Stomach (tissue), 19 donors: Measurements from ENCODE around the gene TNFRSF1B. TPM values are rescaled to one million over a fixed set of nuclear protein-coding genes. Genes with fewer than 3 reads are reported as not detected.
A peak's percentile ranks its signal among the peaks of the same experiment; 100 is the strongest.

Experiments
- DNase-seq, 2 donors: peaks; one replicate each; pipeline versions ENCODE4 v3.0.0 to v3.0.0-alpha.2; 2013 to 2019
- H3K27ac ChIP-seq, 5 donors: fragments of 200-600 bp in 4 of 5; sonication (generic) in 4 of 5; one replicate each; pipeline ENCODE4 v1.5.1; 2013 to 2019; ENCODE audit warnings: mild to moderate bottlenecking in 1 of 5, moderate library complexity in 1 of 5
- H3K27me3 ChIP-seq, 3 donors: fragments of 200-600 bp; sonication (generic); one replicate each; pipeline ENCODE4 v1.5.1; 2017 to 2019; ENCODE audit warnings: mixed run types in 1 of 3
- H3K36me3 ChIP-seq, 4 donors: fragments of 200-600 bp; sonication (generic); 1 replicate in 3 of 4; 2 replicates in 1 of 4; pipeline ENCODE4 v1.5.1; 2016 to 2019
- H3K4me1 ChIP-seq, 4 donors: fragments of 200-600 bp; sonication (generic); one replicate each; pipeline ENCODE4 v1.5.1; 2016 to 2019
- H3K4me3 ChIP-seq, 4 donors: fragments of 200-600 bp; sonication (generic) in 3 of 4; one replicate each; pipeline ENCODE4 v1.5.1; 2016 to 2019; ENCODE audit warnings: mild to moderate bottlenecking in 1 of 4
- H3K9me3 ChIP-seq, 4 donors: fragments of 200-600 bp; sonication (generic); one replicate each; pipeline ENCODE4 v1.5.1; 2016 to 2019
- EP300 ChIP-seq: sonication (generic); formaldehyde crosslinking; IDR thresholded peaks from one replicate; pipeline ENCODE4 v1.6.1; 2017; ENCODE audit warnings: antibody characterized with exemption
- POLR2A ChIP-seq, 4 donors: fragments of 450-650 bp; IDR thresholded peaks; one replicate each; pipeline ENCODE4 v1.6.1; 2016; ENCODE audit warnings: antibody characterized with exemption in 4 of 4, control low read depth in 2 of 4, mild to moderate bottlenecking in 1 of 4, moderate library complexity in 1 of 4
- POLR2AphosphoS5 ChIP-seq, 3 donors: sonication (generic); formaldehyde crosslinking; IDR thresholded peaks; one replicate each; pipeline ENCODE4 v1.6.1; 2016; ENCODE audit warnings: antibody characterized with exemption in 3 of 3
- WGBS, 5 donors: extraction: QIAGEN DNeasy Blood & Tissue Kit in 3 of 5; methylation state at CpG; one replicate each; pipeline versions ENCODE4 v1.1.5 to v1.1.7; 2013 to 2018; 5-methylcytosine and 5-hydroxymethylcytosine counted together
- intact Hi-C: fragments of 100-400 bp; cut with DNase I; formaldehyde crosslinking; loops from one replicate; pipeline ENCODE4 v1.15.1; 2023; ENCODE audit warnings: low total_unique reads
- long read RNA-seq, 10 donors: transcript quantifications; one replicate each; lab custom pipeline, GENCODE V29; 2026
- polyA plus RNA-seq, 3 donors: library from polyadenylated mRNA; stranded (reverse); fragments of 200-250 nt; gene quantifications; one replicate each; pipeline ENCODE4 v1.2.3, GENCODE V29; 2013
- total RNA-seq, 5 donors: library from RNA; depleted of rRNA; stranded (reverse); fragments of >200 nt; gene quantifications; one replicate each; pipeline versions ENCODE4 v1.1.0 to v1.2.3, GENCODE V29; 2014 to 2016
- TF ChIP-seq, protein P1 (sequence below), 7 experiments: fragments of 450-650 bp in 4 of 7; fragments of 200-600 bp in 3 of 7; sonication (generic) in 3 of 7; IDR thresholded peaks; one replicate each; pipeline ENCODE4 v1.5.1; 2016 to 2019; ENCODE audit warnings: antibody characterized with exemption in 7 of 7, control low read depth in 2 of 7, mild to moderate bottlenecking in 1 of 7
- donor health status: healthy with polysubstance abuse.
- donor health status: Bipolar disorder and iron deficiency.
- donor health status: healthy.

The TNFRSF1B gene
- 10 to 100 TPM in 4 of 5 donors, 1 to 10 TPM in 1; 7.1 to 24.3 (median 14.9) TPM for total RNA-seq
- polyA plus RNA-seq, result 1 to 10 TPM; 5.4 to 8.4 (median 7.8) TPM
- long read RNA-seq, donor 1, partial matches to known transcripts, result 0 of 1 reads
- long read RNA-seq, donor 1, other reads (novel, unspliced or antisense), result 0 of 1 reads
- long read RNA-seq, donor 2, partial matches to known transcripts, result 6 of 9 reads
- long read RNA-seq, donor 2, other reads (novel, unspliced or antisense), result 0 of 9 reads
- long read RNA-seq, donor 3, result 0 reads
- long read RNA-seq, donor 4, result 0 reads
- long read RNA-seq, donor 5, partial matches to known transcripts, result 0 of 1 reads
- long read RNA-seq, donor 5, other reads (novel, unspliced or antisense), result 0 of 1 reads
- long read RNA-seq, donor 6, result 0 reads
- long read RNA-seq, donor 7, partial matches to known transcripts, result 6 of 6 reads
- long read RNA-seq, donor 7, other reads (novel, unspliced or antisense), result 0 of 6 reads
- long read RNA-seq, donor 8, partial matches to known transcripts, result 0 of 1 reads
- long read RNA-seq, donor 8, other reads (novel, unspliced or antisense), result 0 of 1 reads
- long read RNA-seq, donor 9, partial matches to known transcripts, result 6 of 7 reads
- long read RNA-seq, donor 9, other reads (novel, unspliced or antisense), result 0 of 7 reads
- long read RNA-seq, donor 10, partial matches to known transcripts, result 0 of 1 reads
- long read RNA-seq, donor 10, other reads (novel, unspliced or antisense), result 0 of 1 reads

DNA sequence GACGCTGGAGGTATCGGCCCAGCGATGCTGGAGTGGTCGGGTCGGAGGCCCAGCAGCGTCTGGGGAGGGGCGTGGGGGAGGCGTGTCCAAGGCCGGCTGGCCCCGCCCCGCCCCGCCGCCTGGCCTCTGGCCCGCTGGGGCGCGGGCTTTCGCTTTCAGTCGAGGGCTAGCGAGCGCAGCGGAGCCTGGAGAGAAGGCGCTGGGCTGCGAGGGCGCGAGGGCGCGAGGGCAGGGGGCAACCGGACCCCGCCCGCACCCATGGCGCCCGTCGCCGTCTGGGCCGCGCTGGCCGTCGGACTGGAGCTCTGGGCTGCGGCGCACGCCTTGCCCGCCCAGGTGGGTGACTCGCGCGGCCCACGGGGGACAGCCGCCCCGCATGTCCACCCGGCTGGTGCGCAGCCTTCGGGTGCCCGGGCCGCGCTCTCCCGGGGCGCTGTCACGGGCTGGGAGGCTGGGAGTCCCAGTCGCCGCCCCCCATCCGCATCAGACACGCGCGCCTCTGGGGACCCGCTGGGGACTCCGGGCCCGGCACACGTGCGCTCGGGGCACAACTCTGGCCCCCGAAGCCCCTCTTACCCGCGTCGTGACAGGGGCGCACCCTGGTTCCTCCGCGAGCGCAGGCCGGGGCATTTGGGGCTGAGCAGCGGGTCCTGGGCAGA is at the start of gene TNFRSF1B:
Gene TNFRSF1B, plus strand, starts transcription at position 158 of the 659 bp plus-strand sequence. Its CDS starts 101 bp downstream, at position 259.
- WGBS, 5 donors, result 1 to 4% (median 2%) methylated on average over 34 to 79 of the region's 79 CpGs
- Histone ChIP-seq H3K4me1 (peaks cover 24 to 87% (median 63%) of the 10 kb centered on the region in 4 donors), H3K9me3 (no peaks in the 10 kb centered on the region), H3K27ac (peak within 1 kb of the TSS; percentile 74 to 93 (median 88)), H3K27me3 (peaks cover 0 to 7% (median 0%) of the 10 kb centered on the region in 3 donors), H3K36me3 (peaks cover 0 to 5% (median 0%) of the 10 kb centered on the region in 4 donors), H3K4me3 (peak within 1 kb of the TSS; percentile 71 to 93 (median 86))
- intact Hi-C loops, result no loop called here
- TF ChIP-seq EP300 (no peak), POLR2A (IDR thresholded peaks at IDR 0.05) (peak in 1 of 4 donors; percentile 22), POLR2AphosphoS5 (IDR thresholded peaks at IDR 0.05) (peak; percentile 71 to 96 (median 95))
- TF ChIP-seq, protein P1, sequence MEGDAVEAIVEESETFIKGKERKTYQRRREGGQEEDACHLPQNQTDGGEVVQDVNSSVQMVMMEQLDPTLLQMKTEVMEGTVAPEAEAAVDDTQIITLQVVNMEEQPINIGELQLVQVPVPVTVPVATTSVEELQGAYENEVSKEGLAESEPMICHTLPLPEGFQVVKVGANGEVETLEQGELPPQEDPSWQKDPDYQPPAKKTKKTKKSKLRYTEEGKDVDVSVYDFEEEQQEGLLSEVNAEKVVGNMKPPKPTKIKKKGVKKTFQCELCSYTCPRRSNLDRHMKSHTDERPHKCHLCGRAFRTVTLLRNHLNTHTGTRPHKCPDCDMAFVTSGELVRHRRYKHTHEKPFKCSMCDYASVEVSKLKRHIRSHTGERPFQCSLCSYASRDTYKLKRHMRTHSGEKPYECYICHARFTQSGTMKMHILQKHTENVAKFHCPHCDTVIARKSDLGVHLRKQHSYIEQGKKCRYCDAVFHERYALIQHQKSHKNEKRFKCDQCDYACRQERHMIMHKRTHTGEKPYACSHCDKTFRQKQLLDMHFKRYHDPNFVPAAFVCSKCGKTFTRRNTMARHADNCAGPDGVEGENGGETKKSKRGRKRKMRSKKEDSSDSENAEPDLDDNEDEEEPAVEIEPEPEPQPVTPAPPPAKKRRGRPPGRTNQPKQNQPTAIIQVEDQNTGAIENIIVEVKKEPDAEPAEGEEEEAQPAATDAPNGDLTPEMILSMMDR (IDR thresholded peaks at IDR 0.05), result no peak
- peak; percentile 81 to 88 for DNase-seq

- H3K27me3 ChIP-seq, result peaks cover 0 to 3% (median 0%) of the 10 kb centered on the region in 3 donors
- TF ChIP-seq EP300 (peak; percentile 33), POLR2AphosphoS5 (IDR thresholded peaks at IDR 0.05) (peak; percentile 53 to 86 (median 82)), POLR2A (IDR thresholded peaks at IDR 0.05) (no peak)
- TF ChIP-seq, protein P1 (IDR thresholded peaks at IDR 0.05), result no peak
- peak in 1 of 2 donors; percentile 76 for DNase-seq
- no peaks in the 10 kb centered on the region for H3K9me3 ChIP-seq
- WGBS, 5 donors, result 42 to 60% (median 50%) methylated on average over 12 of the region's 12 CpGs
- no peaks in the 10 kb centered on the region for H3K36me3 ChIP-seq
- intact Hi-C loops, result loop anchor here (2.0 kb wide), 1 partner anchor 87 kb away; no protein-coding TSS in a partner anchor
- peak overlapping the region in 2 of 5 donors; percentile 44 to 80 for H3K27ac ChIP-seq
- H3K4me1 ChIP-seq, result peaks cover 7 to 22% (median 16%) of the 10 kb centered on the region in 4 donors
- no peak overlapping the region for H3K4me3 ChIP-seq
Measured at GRCh38 chr1:12121212-12122003, 45.4 kb upstream of the TNFRSF1B start.

- intact Hi-C loops, result loop anchor here (2.0 kb wide), 1 partner anchor 86 kb away; no protein-coding TSS in a partner anchor
- H3K27ac ChIP-seq, result peak overlapping the region in 1 of 5 donors; percentile 80
- no peak overlapping the region for H3K4me3 ChIP-seq
- no peaks in the 10 kb centered on the region for H3K36me3 ChIP-seq
- TF ChIP-seq EP300 (no peak), POLR2AphosphoS5 (IDR thresholded peaks at IDR 0.05) (no peak), POLR2A (IDR thresholded peaks at IDR 0.05) (no peak)
- TF ChIP-seq, protein P1 (IDR thresholded peaks at IDR 0.05), result no peak
- DNase-seq, result no peak
- H3K4me1 ChIP-seq, result peaks cover 7 to 22% (median 20%) of the 10 kb centered on the region in 4 donors
- H3K27me3 ChIP-seq, result peaks cover 0 to 3% (median 0%) of the 10 kb centered on the region in 3 donors
- H3K9me3 ChIP-seq, result no peaks in the 10 kb centered on the region
- 44 to 70% (median 58%) methylated on average over 8 of the region's 8 CpGs for WGBS, 5 donors
Measured at GRCh38 chr1:12123172-12123571, 43.6 kb upstream of the TNFRSF1B start.
